HCT116 (cell line): Measurements from ENCODE around the gene TBX4. TPM values are rescaled to one million over a fixed set of nuclear protein-coding genes. Genes with fewer than 3 reads are reported as not detected.

ENCODE experiments used
- ATAC-seq: fragments of 200-7000 bp; cut with Tn5 transposase; 2 replicates; pipeline ENCODE4 v1.9.1; 2020; ENCODE audit warnings: mild to moderate bottlenecking, moderate library complexity
- BruUV-seq: library from RNA; stranded (reverse); fragments of 400-500 nt; replicated peaks from 2 replicates; lab custom pipeline; 2021; lab: Mats Ljungman, UMichigan
- CTCF ChIA-PET: fragments of 300-600 bp; sonication (Branson Sonifier 250); formaldehyde crosslinking; loops from one replicate; lab custom pipeline; 2021; ENCODE audit warnings: antibody characterized with exemption; lab: Charles Lee
- POLR2A ChIA-PET: fragments of 300-600, 350-600 bp; sonication (Branson Sonifier 250); formaldehyde crosslinking; loops from one replicate; lab custom pipeline; 2021; ENCODE audit warnings: antibody characterized with exemption; lab: Charles Lee
- RAD21 ChIA-PET, 2 experiments: fragments of 300-600 bp; sonication (Branson Sonifier 250); formaldehyde crosslinking; loops; one replicate each; lab custom pipeline; 2023; ENCODE audit warnings: low total read pairs in 2 of 2; ENCODE audit not compliant: uncharacterized antibody in 2 of 2, unreplicated experiment in 2 of 2, low non-redundant PET in 1 of 2; lab: Charles Lee
- DNase-seq: peaks from one replicate; pipeline ENCODE4 v3.0.0-alpha.2; 2010; ENCODE audit warnings: low read depth, low spot score
- H2AFZ ChIP-seq: fragments of 200-600 bp; shearing (Covaris generic), sonication (generic); 2 replicates; pipeline ENCODE4 v1.6.1; 2017; ENCODE audit warnings: low read depth, mixed run types, mixed read lengths, antibody characterized with exemption, low read length; ENCODE audit not compliant: poor library complexity, severe bottlenecking
- H3K27ac ChIP-seq: 2 replicates; pipeline ENCODE4 v1.5.1; 2012; ENCODE audit warnings: low read depth, low read length
- H3K27me3 ChIP-seq: fragments of 200-600 bp; sonication (generic); 2 replicates; pipeline ENCODE4 v1.6.1; 2016; ENCODE audit warnings: mixed run types, low read length, mixed read lengths; ENCODE audit not compliant: insufficient read depth
- H3K36me3 ChIP-seq, 2 experiments: fragments of 200-500 bp in 1 of 2; fragments of 200-600 bp in 1 of 2; sonication (Bioruptor generic) in 1 of 2; sonication (generic) in 1 of 2; 2 replicates each; pipeline versions ENCODE4 v1.5.1 to v1.6.1; 2014 to 2016; ENCODE audit warnings: low read length in 2 of 2, inconsistent platforms in 1 of 2, mixed read lengths in 1 of 2, mixed run types in 1 of 2; ENCODE audit not compliant: insufficient read depth in 2 of 2, control insufficient read depth in 1 of 2
- H3K4me1 ChIP-seq, 2 experiments: fragments of 200-600 bp in 1 of 2; sonication (generic) in 1 of 2; 2 replicates each; pipeline versions ENCODE4 v1.5.1 to v1.6.1; 2012 to 2017; ENCODE audit warnings: low read length in 2 of 2, inconsistent platforms in 1 of 2, mild to moderate bottlenecking in 1 of 2, mixed read lengths in 1 of 2, mixed run types in 1 of 2, moderate library complexity in 1 of 2; ENCODE audit not compliant: insufficient read depth in 2 of 2, control insufficient read depth in 1 of 2
- H3K4me2 ChIP-seq: fragments of 200-600 bp; sonication (generic); 2 replicates; pipeline ENCODE4 v1.6.1; 2017; ENCODE audit warnings: mixed run types, low read length, mixed read lengths
- H3K4me3 ChIP-seq, 2 experiments: fragments of 200-600 bp in 1 of 2; sonication (generic) in 1 of 2; replicated peaks in 1 of 2; 2 replicates each; pipeline ENCODE4 v1.5.1; 2011 to 2016; ENCODE audit warnings: low read length in 2 of 2, control low read depth in 1 of 2, low read depth in 1 of 2, mild to moderate bottlenecking in 1 of 2, mixed read lengths in 1 of 2, mixed run types in 1 of 2
- H3K79me2 ChIP-seq: fragments of 200-600 bp; sonication (generic); 2 replicates; pipeline ENCODE4 v1.6.1; 2017; ENCODE audit warnings: mild to moderate bottlenecking, mixed run types, low read length, moderate library complexity, mixed read lengths; ENCODE audit not compliant: insufficient read depth
- H3K9ac ChIP-seq: fragments of 200-600 bp; sonication (generic); 2 replicates; pipeline ENCODE4 v1.6.1; 2016; ENCODE audit warnings: low read length, mixed read lengths
- H3K9me2 ChIP-seq: fragments of 200-600 bp; sonication (generic), shearing (Covaris generic); 2 replicates; pipeline ENCODE4 v1.6.1; 2017; ENCODE audit warnings: mixed run types, mild to moderate bottlenecking, moderate library complexity; ENCODE audit not compliant: insufficient read depth
- H3K9me3 ChIP-seq, 2 experiments: fragments of 200-500 bp in 1 of 2; fragments of 200-600 bp in 1 of 2; sonication (Bioruptor generic) in 1 of 2; sonication (generic) in 1 of 2; 2 replicates each; pipeline ENCODE4 v1.6.1; 2014 to 2017; ENCODE audit warnings: low read length in 2 of 2, mixed read lengths in 2 of 2, inconsistent platforms in 1 of 2, low read depth in 1 of 2, mild to moderate bottlenecking in 1 of 2, mixed run types in 1 of 2, moderate library complexity in 1 of 2; ENCODE audit not compliant: control insufficient read depth in 1 of 2, insufficient read depth in 1 of 2
- H4K20me1 ChIP-seq: fragments of 200-600 bp; sonication (generic), shearing (Covaris generic); 2 replicates; pipeline ENCODE4 v1.6.1; 2017; ENCODE audit warnings: mixed run types, mild to moderate bottlenecking, moderate library complexity; ENCODE audit not compliant: insufficient read depth
- CBX3 ChIP-seq: IDR thresholded peaks from 2 replicates; pipeline ENCODE4 v1.6.1; 2012; ENCODE audit warnings: low read depth
- EZH2 ChIP-seq: fragments of 200-600 bp; sonication (generic); IDR thresholded peaks from 2 replicates; pipeline ENCODE4 v1.6.1; 2017; ENCODE audit warnings: antibody characterized with exemption, mixed run types
- TCF7L2 ChIP-seq: IDR thresholded peaks from 2 replicates; pipeline ENCODE4 v1.7.0; 2011; ENCODE audit warnings: borderline replicate concordance, inconsistent platforms; ENCODE audit not compliant: insufficient read depth, insufficient read length; ENCODE audit errors: extremely low read depth
- YY1 ChIP-seq: IDR thresholded peaks from 2 replicates; pipeline ENCODE4 v1.6.1; 2011; ENCODE audit warnings: low read length, low read depth, moderate library complexity, mild to moderate bottlenecking; ENCODE audit not compliant: insufficient replicate concordance; ENCODE audit errors: extremely low read depth
- ZFX ChIP-seq: fragments of 450-650 bp; IDR thresholded peaks from 2 replicates; pipeline ENCODE4 v1.6.1; 2017
- ZNF274 ChIP-seq: fragments of 200-500 bp; sonication (Bioruptor generic); IDR thresholded peaks from 2 replicates; pipeline ENCODE4 v1.6.1; 2014; ENCODE audit warnings: mild to moderate bottlenecking, low read depth, low read length, inconsistent platforms
- intact Hi-C: fragments of 100-400 bp; cut with micrococcal nuclease; formaldehyde crosslinking; loops from 2 replicates; pipeline ENCODE4 v1.10.0; 2022
- total RNA-seq: library from RNA; stranded (reverse); gene quantifications from one replicate; pipeline ENCODE4 v1.2.1, GENCODE V29; 2021; ENCODE audit not compliant: unreplicated experiment
- TF ChIP-seq, protein P1 (sequence below): IDR thresholded peaks from 2 replicates; pipeline ENCODE4 v1.6.1; 2011; ENCODE audit warnings: mild to moderate bottlenecking, low read length, moderate library complexity; ENCODE audit not compliant: insufficient replicate concordance; ENCODE audit errors: extremely low read depth

The TBX4 gene
- total RNA-seq, 1 experiment from 2014 or later, result 0.27 TPM

GRCh38 chr17:61507383-61508066 is 55.3 kb downstream of the TBX4 start:
- no peak overlapping the region for H3K9ac ChIP-seq
- TF ChIP-seq ZNF274 (no peak), EZH2 (no peak), ZFX (no peak), CBX3 (no peak), YY1 (no peak), TCF7L2 (no peak)
- TF ChIP-seq, protein P1, sequence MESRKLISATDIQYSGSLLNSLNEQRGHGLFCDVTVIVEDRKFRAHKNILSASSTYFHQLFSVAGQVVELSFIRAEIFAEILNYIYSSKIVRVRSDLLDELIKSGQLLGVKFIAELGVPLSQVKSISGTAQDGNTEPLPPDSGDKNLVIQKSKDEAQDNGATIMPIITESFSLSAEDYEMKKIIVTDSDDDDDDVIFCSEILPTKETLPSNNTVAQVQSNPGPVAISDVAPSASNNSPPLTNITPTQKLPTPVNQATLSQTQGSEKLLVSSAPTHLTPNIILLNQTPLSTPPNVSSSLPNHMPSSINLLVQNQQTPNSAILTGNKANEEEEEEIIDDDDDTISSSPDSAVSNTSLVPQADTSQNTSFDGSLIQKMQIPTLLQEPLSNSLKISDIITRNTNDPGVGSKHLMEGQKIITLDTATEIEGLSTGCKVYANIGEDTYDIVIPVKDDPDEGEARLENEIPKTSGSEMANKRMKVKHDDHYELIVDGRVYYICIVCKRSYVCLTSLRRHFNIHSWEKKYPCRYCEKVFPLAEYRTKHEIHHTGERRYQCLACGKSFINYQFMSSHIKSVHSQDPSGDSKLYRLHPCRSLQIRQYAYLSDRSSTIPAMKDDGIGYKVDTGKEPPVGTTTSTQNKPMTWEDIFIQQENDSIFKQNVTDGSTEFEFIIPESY, result no peak
- H4K20me1 ChIP-seq, result no peaks in the 10 kb centered on the region
- H3K79me2 ChIP-seq, result no peaks in the 10 kb centered on the region
- no peak overlapping the region for H3K27ac ChIP-seq
- POLR2A ChIA-PET, result interaction anchor here (0.8 kb wide), 1 partner anchor 12 kb away, joined by 6 read pairs; no protein-coding TSS in a partner anchor
- peaks cover 21 to 38% of the 10 kb centered on the region in 2 experiments for H3K4me1 ChIP-seq
- no peaks in the 10 kb centered on the region for H3K27me3 ChIP-seq
- no peak overlapping the region for H3K4me3 ChIP-seq
- no peak for DNase-seq
- ATAC-seq, result no peak
- BruUV-seq, result no TSS peak
- no peak overlapping the region for H2AFZ ChIP-seq
- H3K36me3 ChIP-seq, result no peaks in the 10 kb centered on the region
- RAD21 ChIA-PET, result no interaction called here
- intact Hi-C loops, result no loop called here
- H3K4me2 ChIP-seq, result no peak overlapping the region
- H3K9me2 ChIP-seq, result no peaks in the 10 kb centered on the region
- no peaks in the 10 kb centered on the region for H3K9me3 ChIP-seq
- CTCF ChIA-PET, result no interaction called here
